ENCODE results near the gene SLC27A6. TPM values are rescaled to one million over a fixed set of nuclear protein-coding genes. Genes with fewer than 3 reads are reported as not detected.
"Not testable (repeated sequence)": the region's sequence is repeated elsewhere in the genome, so short reads cannot be mapped to it uniquely, and the experiment has no call there.

Gene SLC27A6
- total RNA-seq, 2 experiments from 2014 or later: not detected

- Mint-ChIP-seq H3K36me3 (no peaks in the 10 kb centered on the region), H3K4me3 (no peak overlapping the region), H3K9me3 (no peaks in the 10 kb centered on the region), H3K27ac (no peak overlapping the region), H3K27me3 (peaks cover 2% of the 10 kb centered on the region), H3K4me1 (no peaks in the 10 kb centered on the region)
- POLR2A ChIA-PET: no interaction called here
- ATAC-seq (ENCODE audit: low read depth) (no peak), DNase-seq (no peak)
Observed at GRCh38 chr5:129019401-129019908, 54.2 kb downstream of the SLC27A6 start.

DNA sequence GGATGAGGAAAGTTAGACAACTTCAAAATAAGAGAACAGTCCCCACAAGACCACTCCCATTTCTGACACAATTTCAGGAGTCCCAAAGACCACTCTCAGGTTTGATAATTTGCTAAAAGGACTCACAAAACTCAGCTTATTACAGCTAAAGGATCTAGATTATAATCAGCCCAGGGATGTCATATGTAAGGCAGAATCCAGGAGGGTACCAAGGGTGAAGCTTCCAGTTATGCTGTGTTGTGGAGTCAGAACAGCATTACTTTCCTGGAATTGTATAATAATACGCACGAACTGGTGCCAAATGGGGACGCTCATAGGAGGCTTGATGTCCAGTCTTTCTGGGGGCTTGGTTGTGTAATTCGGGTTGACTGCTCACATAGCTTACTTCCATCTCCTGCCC, 55.4 kb downstream of the SLC27A6 start:
- Mint-ChIP-seq H3K27ac (no peak overlapping the region), H3K27me3 (peaks cover 2% of the 10 kb centered on the region), H3K36me3 (no peaks in the 10 kb centered on the region), H3K9me3 (no peaks in the 10 kb centered on the region), H3K4me3 (no peak overlapping the region), H3K4me1 (no peaks in the 10 kb centered on the region)
- ATAC-seq (ENCODE audit: low read depth) (no peak), DNase-seq (no peak)
- POLR2A ChIA-PET: no interaction called here

DNA sequence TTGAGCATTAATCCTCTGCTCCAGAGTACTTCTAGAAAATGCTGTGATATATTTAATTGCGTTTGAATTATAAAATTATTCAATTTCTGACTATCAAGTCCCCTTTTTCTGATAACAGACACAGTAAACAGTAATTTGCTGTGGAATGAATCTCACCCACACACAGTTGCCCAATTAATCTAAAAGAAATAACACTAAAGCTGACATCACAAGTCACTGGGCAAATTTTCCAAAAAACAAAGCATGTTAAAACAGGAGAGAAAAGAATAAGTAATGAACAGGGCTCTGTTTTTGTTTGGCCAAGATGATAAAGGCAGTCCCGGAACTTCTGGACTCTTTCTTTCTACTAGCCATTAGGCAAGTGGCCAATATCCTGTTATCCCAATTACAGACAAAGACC, 56.5 kb downstream of the SLC27A6 start:
- Mint-ChIP-seq H3K27me3 (peaks cover 2% of the 10 kb centered on the region), H3K36me3 (no peaks in the 10 kb centered on the region), H3K4me3 (no peak overlapping the region), H3K9me3 (no peaks in the 10 kb centered on the region), H3K4me1 (no peaks in the 10 kb centered on the region), H3K27ac (no peak overlapping the region)
- POLR2A ChIA-PET: no interaction called here
- DNase-seq (no peak), ATAC-seq (ENCODE audit: low read depth) (no peak)

- POLR2A ChIA-PET: no interaction called here
- no peak for ATAC-seq (ENCODE audit: low read depth)
- no peaks in the 10 kb centered on the region for H3K9me3 Mint-ChIP-seq
- H3K4me3 Mint-ChIP-seq: no peak overlapping the region
- H3K4me1 Mint-ChIP-seq: no peaks in the 10 kb centered on the region
- no peak for DNase-seq
- no peak overlapping the region for H3K27ac Mint-ChIP-seq
- no peaks in the 10 kb centered on the region for H3K36me3 Mint-ChIP-seq
- H3K27me3 Mint-ChIP-seq: peaks cover 2% of the 10 kb centered on the region
Observed at GRCh38 chr5:129022599-129022998, 57.3 kb downstream of the SLC27A6 start.

DNA sequence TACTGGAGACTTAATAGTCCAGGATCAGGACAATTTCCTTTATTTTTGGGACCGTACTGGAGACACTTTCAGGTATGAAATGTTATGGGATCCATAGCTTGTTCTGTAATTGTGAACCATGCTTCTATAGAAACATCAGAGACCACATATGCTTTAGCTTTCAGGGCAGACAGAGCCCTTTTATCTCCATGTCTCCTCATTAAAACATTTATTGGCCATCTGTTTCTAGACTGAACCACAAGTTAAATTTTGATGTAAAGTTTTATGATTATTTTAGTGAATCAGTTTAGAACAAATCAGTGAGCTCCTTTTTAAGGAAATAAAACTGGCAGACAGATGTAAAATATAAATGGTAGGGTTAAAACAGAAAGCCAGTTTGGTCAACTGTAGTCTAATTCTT, 62.0 kb downstream of the SLC27A6 start:
- POLR2A ChIA-PET: no interaction called here
- no peak overlapping the region for H3K4me3 Mint-ChIP-seq
- H3K36me3 Mint-ChIP-seq: no peaks in the 10 kb centered on the region
- ATAC-seq (ENCODE audit: low read depth) (no peak), DNase-seq (no peak)
- H3K9me3 Mint-ChIP-seq: no peaks in the 10 kb centered on the region
- no peaks in the 10 kb centered on the region for H3K4me1 Mint-ChIP-seq
- no peak overlapping the region for H3K27ac Mint-ChIP-seq
- H3K27me3 Mint-ChIP-seq: peaks cover 5% of the 10 kb centered on the region

DNA sequence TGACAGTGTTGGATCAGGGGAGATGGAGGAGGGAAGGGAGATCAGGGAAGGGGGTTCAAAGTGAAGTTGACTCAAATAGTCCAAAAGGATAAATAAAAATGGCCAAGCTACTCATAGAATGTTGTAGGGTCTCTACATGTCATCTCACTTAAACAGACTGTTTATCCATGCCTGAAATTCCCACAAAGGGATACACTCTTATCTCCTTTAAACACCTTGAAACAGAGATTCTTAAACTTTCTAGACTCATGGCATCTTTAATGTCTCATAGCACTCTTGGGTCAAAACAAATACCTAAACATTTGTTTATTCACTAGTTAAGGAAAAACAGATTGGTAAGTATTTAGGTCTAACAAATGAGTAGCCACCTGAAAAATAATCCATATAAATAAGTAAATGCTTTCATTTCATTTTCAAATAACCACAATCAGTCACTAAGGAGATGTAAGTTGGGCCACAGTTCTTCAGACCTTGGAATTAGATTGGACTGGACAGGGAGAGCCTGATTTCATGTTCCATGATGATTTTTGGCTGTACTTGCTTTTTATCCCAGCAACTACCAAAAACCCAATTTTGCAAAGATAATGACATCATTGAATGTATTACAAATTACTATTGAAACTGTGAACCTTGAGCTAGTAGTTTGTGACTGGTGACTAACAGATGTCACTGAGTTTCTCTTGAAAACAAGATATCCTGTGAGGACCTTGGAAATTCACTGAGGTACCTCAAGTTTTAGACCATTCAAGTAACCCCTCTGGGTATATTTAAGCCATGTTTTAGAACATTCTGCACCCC, 66.8 kb downstream of the SLC27A6 start:
- POLR2A ChIA-PET: no interaction called here
- no peak for ATAC-seq (ENCODE audit: low read depth)
- H3K9me3 Mint-ChIP-seq: no peaks in the 10 kb centered on the region
- H3K27ac Mint-ChIP-seq: no peak overlapping the region
- no peak overlapping the region for H3K4me3 Mint-ChIP-seq
- H3K36me3 Mint-ChIP-seq: no peaks in the 10 kb centered on the region
- peaks cover 2% of the 10 kb centered on the region for H3K27me3 Mint-ChIP-seq
- DNase-seq: no peak
- no peaks in the 10 kb centered on the region for H3K4me1 Mint-ChIP-seq

DNA sequence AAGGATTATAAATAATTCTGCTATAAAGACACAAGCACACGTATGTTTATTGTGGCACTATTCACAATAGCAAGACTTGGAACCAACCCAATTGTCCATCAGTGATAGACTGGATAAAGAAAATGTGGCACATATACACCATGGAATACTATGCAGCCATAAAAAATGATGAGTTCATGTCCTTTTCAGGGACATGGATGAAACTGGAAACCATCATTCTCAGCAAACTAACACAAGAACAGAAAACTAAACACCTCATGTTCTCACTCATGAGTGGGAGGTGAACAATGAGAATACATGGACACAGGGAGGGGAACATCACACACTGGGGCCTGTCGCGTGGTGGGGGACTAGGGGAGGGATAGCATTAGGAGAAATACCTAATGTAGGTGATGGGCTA, 71.0 kb downstream of the SLC27A6 start:
- H3K27me3 Mint-ChIP-seq; DNase-seq; POLR2A ChIA-PET; H3K36me3 Mint-ChIP-seq; ATAC-seq (ENCODE audit: low read depth); H3K4me3 Mint-ChIP-seq; H3K4me1 Mint-ChIP-seq; H3K27ac Mint-ChIP-seq; H3K9me3 Mint-ChIP-seq: not testable (repeated sequence)

DNA sequence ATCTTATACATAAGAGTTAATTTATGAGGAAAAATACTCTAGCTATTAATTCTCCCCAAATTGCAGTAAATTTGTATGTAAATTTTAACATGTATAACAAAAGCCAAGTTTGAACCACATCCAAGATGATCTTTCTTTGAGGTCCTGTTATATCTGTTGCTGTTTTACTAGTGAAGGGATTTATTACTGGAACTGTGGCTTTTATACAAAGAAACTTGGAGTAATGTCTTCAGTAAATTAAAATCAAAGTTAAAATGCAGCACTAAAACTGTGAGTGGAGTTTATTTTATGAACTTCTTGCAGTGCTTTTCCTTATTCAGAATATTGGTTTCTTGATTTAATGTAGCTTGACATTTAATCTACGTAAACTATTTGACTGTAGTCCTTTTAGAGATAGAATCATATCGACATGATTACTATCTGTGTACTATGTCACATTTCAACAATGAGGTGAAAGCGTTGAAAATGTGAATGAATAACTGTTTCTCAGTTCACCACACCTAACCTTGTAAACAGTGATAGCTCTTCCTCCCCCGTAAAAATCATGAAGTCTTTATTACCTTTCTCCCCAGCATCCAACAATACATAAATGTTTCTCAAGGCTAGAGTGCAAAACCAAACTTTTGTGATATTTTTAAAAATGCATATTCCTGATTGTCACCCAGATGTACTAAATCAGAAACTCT, 76.1 kb downstream of the SLC27A6 start:
- Mint-ChIP-seq H3K36me3 (no peaks in the 10 kb centered on the region), H3K4me1 (no peaks in the 10 kb centered on the region), H3K9me3 (peaks cover 3% of the 10 kb centered on the region), H3K27ac (no peak overlapping the region), H3K27me3 (no peaks in the 10 kb centered on the region), H3K4me3 (no peak overlapping the region)
- POLR2A ChIA-PET: no interaction called here
- no peak for DNase-seq
- ATAC-seq (ENCODE audit: low read depth): no peak

DNA sequence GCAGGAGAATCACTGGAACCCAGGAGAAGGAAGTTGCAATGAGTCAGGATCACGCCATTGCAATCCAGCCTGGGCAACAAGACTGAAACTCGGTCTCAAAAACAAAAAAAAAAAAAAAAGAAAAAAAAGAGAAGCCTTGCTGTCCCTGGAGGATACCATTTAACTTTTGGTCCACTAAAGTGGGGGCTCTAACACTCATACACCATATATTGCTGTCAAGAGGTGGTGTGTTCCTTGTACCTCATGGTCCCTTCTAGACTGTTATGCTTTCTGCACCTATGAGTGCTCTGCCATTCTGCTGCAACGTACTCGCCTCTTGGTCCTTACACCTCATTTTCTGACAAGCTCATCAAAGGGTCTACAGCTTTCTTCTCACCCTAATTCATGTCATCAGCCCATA, 77.0 kb downstream of the SLC27A6 start:
- Mint-ChIP-seq H3K4me1 (no peaks in the 10 kb centered on the region), H3K27ac (no peak overlapping the region), H3K36me3 (no peaks in the 10 kb centered on the region), H3K4me3 (no peak overlapping the region), H3K9me3 (peaks cover 3% of the 10 kb centered on the region), H3K27me3 (no peaks in the 10 kb centered on the region)
- DNase-seq: no peak
- ATAC-seq (ENCODE audit: low read depth): no peak
- POLR2A ChIA-PET: interaction anchor here (0.6 kb wide), 1 partner anchor 173 kb away, joined by 3 read pairs; no protein-coding TSS in a partner anchor

DNA sequence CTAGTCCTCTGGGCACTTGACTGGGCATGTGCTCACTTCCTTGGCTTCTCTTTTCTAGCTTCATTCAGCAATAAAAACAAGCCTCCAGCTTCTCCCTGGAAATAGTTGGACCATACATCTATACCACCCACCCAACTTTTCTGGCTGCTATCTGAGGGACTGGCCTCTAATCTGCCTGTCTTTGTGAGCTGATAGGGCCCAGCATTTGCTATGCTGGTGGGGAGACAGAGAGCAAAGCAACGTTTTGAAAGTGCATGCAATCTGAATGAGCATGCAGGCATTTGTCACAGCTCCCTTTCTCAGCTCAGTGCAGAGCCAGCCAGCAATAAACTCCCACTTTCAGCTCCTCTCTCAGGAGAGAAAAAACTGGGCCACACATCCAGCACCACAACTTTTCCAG, 78.6 kb downstream of the SLC27A6 start:
- DNase-seq (no peak), ATAC-seq (ENCODE audit: low read depth) (no peak)
- peaks cover 3% of the 10 kb centered on the region for H3K9me3 Mint-ChIP-seq
- no peak overlapping the region for H3K27ac Mint-ChIP-seq
- H3K4me1 Mint-ChIP-seq: no peaks in the 10 kb centered on the region
- no peaks in the 10 kb centered on the region for H3K36me3 Mint-ChIP-seq
- POLR2A ChIA-PET: no interaction called here
- H3K27me3 Mint-ChIP-seq: no peaks in the 10 kb centered on the region
- H3K4me3 Mint-ChIP-seq: no peak overlapping the region

GRCh38 chr5:129046151-129046550, 80.9 kb downstream of the SLC27A6 start:
- H3K4me3 Mint-ChIP-seq: no peak overlapping the region
- ATAC-seq (ENCODE audit: low read depth): no peak

GRCh38 chr5:129048509-129048908, 83.2 kb downstream of the SLC27A6 start:
- Mint-ChIP-seq H3K27me3 (no peaks in the 10 kb centered on the region), H3K36me3 (no peaks in the 10 kb centered on the region), H3K9me3 (peaks cover 3% of the 10 kb centered on the region), H3K4me3 (no peak overlapping the region), H3K4me1 (no peaks in the 10 kb centered on the region), H3K27ac (no peak overlapping the region)
- DNase-seq (no peak), ATAC-seq (ENCODE audit: low read depth) (no peak)
- POLR2A ChIA-PET: no interaction called here

More at GRCh38 chr5:129046151-129046550, 80.9 kb downstream of the SLC27A6 start:
- peaks cover 3% of the 10 kb centered on the region for H3K9me3 Mint-ChIP-seq
- no peaks in the 10 kb centered on the region for H3K4me1 Mint-ChIP-seq
- no peak for DNase-seq
- H3K27me3 Mint-ChIP-seq: no peaks in the 10 kb centered on the region
- H3K27ac Mint-ChIP-seq: no peak overlapping the region
- POLR2A ChIA-PET: no interaction called here
- H3K36me3 Mint-ChIP-seq: no peaks in the 10 kb centered on the region

DNA sequence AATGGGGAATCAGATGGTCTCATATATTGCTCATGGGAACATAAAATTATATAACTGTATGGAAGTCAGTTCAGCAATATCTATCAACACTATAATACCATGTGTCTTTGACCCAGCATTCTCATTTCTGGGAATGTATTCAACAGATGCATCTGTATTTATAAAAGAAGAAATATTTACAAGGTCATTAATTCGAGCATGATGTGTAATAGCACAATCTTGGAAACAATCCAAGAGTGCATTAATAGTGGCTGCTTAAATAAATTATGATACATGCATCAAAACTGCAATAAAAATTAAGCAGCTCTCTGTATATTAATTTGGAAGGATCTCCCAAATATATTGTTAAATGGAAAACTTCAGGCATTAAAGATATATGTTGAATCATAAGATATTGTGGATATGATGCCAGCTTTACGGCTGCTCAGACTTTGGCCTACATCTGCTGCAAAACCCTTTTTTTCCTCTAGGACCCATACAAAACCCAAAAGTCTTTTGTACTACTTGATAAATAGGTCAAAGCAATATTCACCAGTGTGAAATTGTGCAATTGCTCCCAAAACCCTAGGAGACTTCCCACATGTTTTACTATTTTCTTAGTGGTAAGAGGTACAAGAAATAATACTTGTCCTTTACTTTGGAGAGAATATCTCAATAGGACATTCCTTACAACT, 84.0 kb downstream of the SLC27A6 start:
- Mint-ChIP-seq H3K4me3 (no peak overlapping the region), H3K27ac (no peak overlapping the region), H3K4me1 (no peaks in the 10 kb centered on the region), H3K27me3 (no peaks in the 10 kb centered on the region), H3K9me3 (peaks cover 3% of the 10 kb centered on the region), H3K36me3 (no peaks in the 10 kb centered on the region)
- DNase-seq: no peak
- ATAC-seq (ENCODE audit: low read depth): no peak
- POLR2A ChIA-PET: no interaction called here

GRCh38 chr5:129051283-129051682, 86.0 kb downstream of the SLC27A6 start:
- Mint-ChIP-seq H3K4me1 (no peaks in the 10 kb centered on the region), H3K27ac (no peak overlapping the region), H3K9me3 (no peaks in the 10 kb centered on the region), H3K4me3 (no peak overlapping the region), H3K36me3 (no peaks in the 10 kb centered on the region), H3K27me3 (no peaks in the 10 kb centered on the region)
- ATAC-seq (ENCODE audit: low read depth) (no peak), DNase-seq (no peak)
- POLR2A ChIA-PET: no interaction called here

Data from activated naive CD8-positive, alpha-beta T cell treated with anti-CD3 and anti-CD28 coated beads, Interleukin-2, amount 10 ng/mL, durations not matched to agents 7 days and 5 days (primary cell).